HG02571 (cell line): ENCODE data around the gene EFCAB7.

Experiments used
- ATAC-seq: cut with Tn5 transposase; IDR thresholded peaks from one replicate; pipeline ENCODE4 v1.9.1; 2021; ENCODE audit warnings: mild to moderate bottlenecking, moderate library complexity; ENCODE audit not compliant: unreplicated experiment

EFCAB7 gene, protein sequence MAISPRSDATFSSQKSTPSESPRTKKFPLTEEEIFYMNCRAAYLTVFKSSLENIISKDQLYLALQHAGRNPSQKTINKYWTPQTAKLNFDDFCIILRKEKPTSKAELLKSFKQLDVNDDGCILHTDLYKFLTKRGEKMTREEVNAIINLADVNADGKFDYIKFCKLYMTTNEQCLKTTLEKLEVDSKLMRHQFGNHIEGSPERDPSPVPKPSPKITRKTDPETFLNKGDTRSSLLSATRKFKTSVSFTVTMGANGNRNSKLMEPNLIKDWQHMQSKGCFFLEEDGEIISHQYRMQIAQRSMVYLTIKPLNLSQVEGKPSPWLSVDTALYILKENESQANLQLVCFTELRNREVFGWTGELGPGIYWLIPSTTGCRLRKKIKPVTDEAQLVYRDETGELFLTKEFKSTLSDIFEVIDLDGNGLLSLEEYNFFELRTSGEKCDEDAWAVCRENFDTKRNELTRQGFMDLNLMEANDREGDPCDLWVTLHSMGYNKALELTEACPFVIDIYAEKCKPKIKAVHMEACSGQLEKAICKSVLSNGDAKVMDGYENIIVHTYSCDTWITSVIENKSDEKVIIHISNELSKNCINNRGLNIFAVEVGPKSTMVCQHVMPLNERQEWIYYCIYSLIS

GRCh38 chr1:63522891-63523728, at the start of gene EFCAB7, which contains the start of gene ITGB3BP:
Gene EFCAB7 (plus strand): TSS chr1:63523525. CDS start chr1:63525573, 2,048 bp downstream.
Gene ITGB3BP (minus strand): TSS chr1:63523225. CDS start chr1:63523133, 92 bp downstream.
- peak; percentile 90 for ATAC-seq

DNA sequence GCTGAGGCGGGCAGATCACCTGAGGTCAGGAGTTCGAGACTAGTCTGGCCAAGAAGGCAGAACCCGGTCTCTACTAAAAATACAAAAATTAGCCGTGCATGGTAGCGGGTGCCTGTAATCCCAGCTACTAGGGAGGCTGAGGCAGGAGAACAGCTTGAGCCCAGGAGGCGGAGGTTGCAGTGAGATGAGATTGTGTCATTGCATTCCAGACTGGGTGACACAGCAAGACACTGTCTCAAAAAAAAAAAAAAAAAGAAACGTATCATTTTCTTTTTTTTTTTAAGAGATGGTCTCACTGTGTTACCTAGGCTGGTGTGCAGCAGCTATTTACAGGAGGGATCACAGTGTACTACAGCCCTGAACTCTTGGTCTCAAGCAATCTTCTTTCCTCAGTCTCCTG, 47.6 kb upstream of the EFCAB7 start:
- no peak for ATAC-seq

GRCh38 chr1:63480057-63480456, 43.3 kb upstream of the EFCAB7 start:
- ATAC-seq = no peak

GRCh38 chr1:63486629-63487028, 36.7 kb upstream of the EFCAB7 start:
- no peak for ATAC-seq

GRCh38 chr1:63487336-63488065, 35.8 kb upstream of the EFCAB7 start:
- no peak for ATAC-seq

GRCh38 chr1:63497577-63497976, 25.7 kb upstream of the EFCAB7 start:
- no peak for ATAC-seq

DNA sequence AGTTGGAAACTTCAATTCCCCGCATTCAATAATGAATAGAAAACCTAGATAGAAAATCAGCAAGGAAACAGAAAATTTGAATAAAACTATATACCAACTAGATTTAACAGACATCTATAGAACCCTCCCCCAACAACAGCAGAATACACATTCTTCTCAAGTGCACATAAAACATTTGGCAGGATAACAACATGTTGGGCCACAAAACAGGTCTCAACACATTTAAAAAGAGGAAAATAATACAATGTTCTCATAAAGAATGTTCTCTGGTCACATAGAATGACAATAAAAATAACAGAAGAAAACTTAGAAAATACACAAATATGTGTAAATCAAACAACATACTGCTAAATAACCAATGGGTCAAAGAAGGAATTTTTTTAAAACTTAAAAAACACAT, 25.2 kb upstream of the EFCAB7 start:
- no peak for ATAC-seq

- no peak for ATAC-seq
Observed at GRCh38 chr1:63501256-63501655, 22.1 kb upstream of the EFCAB7 start.

GRCh38 chr1:63506782-63507181, 16.5 kb upstream of the EFCAB7 start:
- no peak for ATAC-seq

DNA sequence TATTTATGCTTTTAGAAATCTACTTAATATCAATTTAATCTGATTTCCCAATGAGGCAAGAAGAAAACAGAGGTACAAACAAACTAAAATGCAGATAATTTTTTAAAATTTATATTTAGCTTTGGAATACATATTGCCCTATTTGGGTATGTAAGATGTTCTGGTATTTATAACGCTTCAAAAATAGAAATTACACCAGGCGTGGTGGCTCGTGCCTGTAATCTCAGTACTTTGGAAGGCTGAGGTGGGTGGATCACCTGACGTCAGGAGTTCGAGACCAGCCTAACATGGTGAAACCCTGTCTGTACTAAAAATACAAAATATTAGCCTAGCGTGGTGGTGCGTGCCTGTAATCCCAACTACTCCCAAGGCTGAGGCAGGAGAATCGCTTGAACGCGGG, 13.6 kb upstream of the EFCAB7 start:
- no peak for ATAC-seq

- ATAC-seq = no peak
Observed at GRCh38 chr1:63512584-63512983, 10.7 kb upstream of the EFCAB7 start.

GRCh38 chr1:63516629-63517028, 6.7 kb upstream of the EFCAB7 start:
- no peak for ATAC-seq

DNA sequence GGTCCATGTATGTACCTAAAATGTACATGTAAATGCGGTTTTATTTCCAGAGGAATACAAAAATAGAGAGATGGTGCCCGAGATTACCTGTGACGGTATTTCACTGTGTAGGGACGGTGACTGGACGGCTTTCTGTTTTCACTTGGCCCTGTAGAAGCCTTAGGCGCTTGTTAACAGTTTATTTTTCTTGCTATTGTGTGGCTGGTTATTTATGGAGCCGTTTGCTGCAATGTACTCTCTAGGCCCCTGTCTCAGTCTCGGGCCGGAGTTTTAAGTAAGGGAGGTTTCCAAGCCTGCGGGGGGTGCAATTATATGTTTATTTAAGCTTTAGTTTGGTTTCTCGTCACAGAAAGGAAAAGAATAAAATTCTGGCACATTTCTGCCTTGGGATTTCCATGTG, 413 bp downstream of the EFCAB7 start:
- peak; percentile 14 for ATAC-seq

- ATAC-seq = no peak
Observed at GRCh38 chr1:63524201-63524600, 876 bp downstream of the EFCAB7 start.

GRCh38 chr1:63532727-63533126, 9.4 kb downstream of the EFCAB7 start:
- no peak for ATAC-seq

DNA sequence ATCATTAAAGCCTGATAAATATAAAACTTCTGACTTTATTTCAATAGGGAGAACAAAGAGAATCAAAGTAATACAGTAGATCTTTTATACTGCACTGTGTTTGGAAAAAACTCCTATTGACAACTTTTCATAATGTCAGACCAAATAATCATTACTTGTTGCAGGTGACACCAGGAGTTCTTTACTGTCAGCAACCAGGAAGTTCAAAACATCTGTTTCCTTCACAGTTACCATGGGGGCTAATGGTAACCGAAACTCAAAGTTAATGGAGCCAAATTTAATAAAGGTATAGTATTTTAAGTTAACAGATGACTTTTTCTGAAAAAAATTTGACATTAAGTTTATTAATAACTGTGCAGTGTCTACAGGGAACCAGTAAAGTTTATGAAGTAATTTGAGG, 10.6 kb downstream of the EFCAB7 start:
- ATAC-seq = no peak

- ATAC-seq = no peak
Observed at GRCh38 chr1:63534406-63534805, 11.1 kb downstream of the EFCAB7 start.

GRCh38 chr1:63537006-63537405, 13.7 kb downstream of the EFCAB7 start:
- ATAC-seq = no peak

DNA sequence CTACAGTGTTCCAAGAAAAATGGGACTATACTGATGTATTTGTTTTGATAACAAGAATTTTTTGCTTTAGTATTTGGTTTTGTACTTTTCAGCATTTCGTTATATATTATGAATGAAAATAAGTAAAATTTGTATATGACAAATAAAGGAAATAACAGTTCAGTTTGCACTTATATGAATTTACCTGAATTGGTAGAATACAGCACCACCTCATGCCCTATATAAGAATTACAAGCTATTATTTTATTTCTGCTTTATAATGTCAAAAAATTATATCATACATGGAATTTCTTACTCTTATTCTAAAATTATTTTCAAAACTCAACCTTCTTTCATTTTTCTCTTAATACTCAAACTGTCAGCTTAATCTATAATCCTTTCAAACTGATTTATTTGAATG, 14.6 kb downstream of the EFCAB7 start:
- no peak for ATAC-seq

GRCh38 chr1:63545780-63546179, 22.5 kb downstream of the EFCAB7 start:
- ATAC-seq = no peak
